Measurements from ENCODE around the gene FUBP1.

FUBP1 gene

GRCh38 chr1:77996734-77997133, 17.9 kb upstream of the FUBP1 start:
- H3K79me2 ChIP-seq (ENCODE audit: low read length) = no peaks in the 10 kb centered on the region
- no peak for DNase-seq
- H3K36me3 ChIP-seq (replicated peaks; ENCODE audit: insufficient read depth, low read length) = no peaks in the 10 kb centered on the region

GRCh38 chr1:77994117-77994705, 15.3 kb upstream of the FUBP1 start:
- DNase-seq = no peak
- no peak for TF ChIP-seq EZH2 (optimal IDR thresholded peaks at IDR 0.05; ENCODE audit: low read depth, low read length)
- TF ChIP-seq EZH2phosphoT487 (IDR thresholded peaks at IDR 0.05; ENCODE audit: low read length) = no peak
- TF ChIP-seq CTCF (IDR thresholded peaks at IDR 0.05; ENCODE audit: low read length) = no peak
- no peaks in the 10 kb centered on the region for H3K9me2 ChIP-seq (replicated peaks; ENCODE audit: insufficient read depth, low read length)
- no peaks in the 10 kb centered on the region for H3K36me3 ChIP-seq (replicated peaks; ENCODE audit: insufficient read depth, low read length)
- no peaks in the 10 kb centered on the region for H3K27me3 ChIP-seq (replicated peaks; ENCODE audit: insufficient read depth, low read length)
- H3K9me3 ChIP-seq (replicated peaks; ENCODE audit: insufficient read depth, low read length) = no peaks in the 10 kb centered on the region
- H3K79me2 ChIP-seq (ENCODE audit: low read length) = peaks cover 4% of the 10 kb centered on the region; the same call in 1 of the 2 replicates
- no peak overlapping the region for H3K4me2 ChIP-seq (ENCODE audit: low read depth, low read length)
- H3F3A ChIP-seq (ENCODE audit: insufficient read depth, low read length) = no peaks in the 10 kb centered on the region
- H3K4me1 ChIP-seq (ENCODE audit: low read length) = no peaks in the 10 kb centered on the region
- no peak overlapping the region for H2AFZ ChIP-seq (ENCODE audit: low read length)
- H4K20me1 ChIP-seq (ENCODE audit: insufficient read depth, low read length) = no peaks in the 10 kb centered on the region
- H3K9ac ChIP-seq (ENCODE audit: low read length) = no peak overlapping the region
- H3K4me3 ChIP-seq (ENCODE audit: low read length) = no peak overlapping the region
- H3K27ac ChIP-seq (ENCODE audit: low read length) = no peak overlapping the region

More at GRCh38 chr1:77996734-77997133, 17.9 kb upstream of the FUBP1 start:
- H3K9me3 ChIP-seq (replicated peaks; ENCODE audit: insufficient read depth, low read length) = no peaks in the 10 kb centered on the region
- H3K27ac ChIP-seq (ENCODE audit: low read length) = no peak overlapping the region
- no peaks in the 10 kb centered on the region for H3K4me1 ChIP-seq (ENCODE audit: low read length)
- no peaks in the 10 kb centered on the region for H4K20me1 ChIP-seq (ENCODE audit: insufficient read depth, low read length)
- TF ChIP-seq CTCF (IDR thresholded peaks at IDR 0.05; ENCODE audit: low read length) = no peak
- TF ChIP-seq EZH2phosphoT487 (IDR thresholded peaks at IDR 0.05; ENCODE audit: low read length) = no peak
- no peak for TF ChIP-seq EZH2 (optimal IDR thresholded peaks at IDR 0.05; ENCODE audit: low read depth, low read length)
- no peaks in the 10 kb centered on the region for H3K27me3 ChIP-seq (replicated peaks; ENCODE audit: insufficient read depth, low read length)
- H3K4me3 ChIP-seq (ENCODE audit: low read length) = no peak overlapping the region
- no peaks in the 10 kb centered on the region for H3F3A ChIP-seq (ENCODE audit: insufficient read depth, low read length)
- no peaks in the 10 kb centered on the region for H3K9me2 ChIP-seq (replicated peaks; ENCODE audit: insufficient read depth, low read length)
- no peak overlapping the region for H3K9ac ChIP-seq (ENCODE audit: low read length)
- H2AFZ ChIP-seq (ENCODE audit: low read length) = no peak overlapping the region
- H3K4me2 ChIP-seq (ENCODE audit: low read depth, low read length) = no peak overlapping the region

- no peak for DNase-seq
- Histone ChIP-seq H3K4me2 (ENCODE audit: low read depth, low read length) (no peak overlapping the region), H4K20me1 (ENCODE audit: insufficient read depth, low read length) (no peaks in the 10 kb centered on the region), H3K79me2 (ENCODE audit: low read length) (peaks cover 4% of the 10 kb centered on the region; the same call in 1 of the 2 replicates), H3K9me2 (replicated peaks; ENCODE audit: insufficient read depth, low read length) (no peaks in the 10 kb centered on the region), H3K9ac (ENCODE audit: low read length) (no peak overlapping the region), H3K27me3 (replicated peaks; ENCODE audit: insufficient read depth, low read length) (no peaks in the 10 kb centered on the region), H3K9me3 (replicated peaks; ENCODE audit: insufficient read depth, low read length) (no peaks in the 10 kb centered on the region), H3K4me3 (ENCODE audit: low read length) (no peak overlapping the region), H3K4me1 (ENCODE audit: low read length) (no peaks in the 10 kb centered on the region), H3K36me3 (replicated peaks; ENCODE audit: insufficient read depth, low read length) (no peaks in the 10 kb centered on the region), H3F3A (ENCODE audit: insufficient read depth, low read length) (no peaks in the 10 kb centered on the region), H2AFZ (ENCODE audit: low read length) (no peak overlapping the region), H3K27ac (ENCODE audit: low read length) (no peak overlapping the region)
- TF ChIP-seq CTCF (IDR thresholded peaks at IDR 0.05; ENCODE audit: low read length) = no peak
- TF ChIP-seq EZH2phosphoT487 (IDR thresholded peaks at IDR 0.05; ENCODE audit: low read length) = no peak
- no peak for TF ChIP-seq EZH2 (optimal IDR thresholded peaks at IDR 0.05; ENCODE audit: low read depth, low read length)
Observed at GRCh38 chr1:77991638-77992037, 12.8 kb upstream of the FUBP1 start.
